Raji (cell line): ENCODE results near the gene CEP164.
A peak's percentile ranks its signal among the peaks of the same experiment; 100 is the strongest.

Experiments
- POLR2A ChIP-seq: IDR thresholded peaks from 2 replicates; pipeline ENCODE4 v1.6.1; 2011; ENCODE audit warnings: low read depth, low read length, control low read depth; ENCODE audit not compliant: insufficient read depth

The CEP164 gene

GRCh38 chr11:117327567-117328374 is at the start of gene CEP164:
Gene CEP164, plus strand, starts transcription at chr11:117327854. Its CDS starts 10,733 bp downstream, at chr11:117338587.
- peak; percentile 77 for TF ChIP-seq POLR2A

- no peak for TF ChIP-seq POLR2A
These were observed 49.3 kb upstream of the CEP164 start for GRCh38 chr11:117278347-117278746.

- TF ChIP-seq POLR2A: no peak
These were observed 47.8 kb upstream of the CEP164 start for GRCh38 chr11:117279711-117280376.

- no peak for TF ChIP-seq POLR2A
These were observed 46.5 kb upstream of the CEP164 start for GRCh38 chr11:117281159-117281558.

GRCh38 chr11:117281869-117282268 is 45.8 kb upstream of the CEP164 start:
- no peak for TF ChIP-seq POLR2A

- no peak for TF ChIP-seq POLR2A
These were observed 44.7 kb upstream of the CEP164 start for GRCh38 chr11:117282956-117283355.

- TF ChIP-seq POLR2A: no peak
These were observed 43.6 kb upstream of the CEP164 start for GRCh38 chr11:117284053-117284452.

GRCh38 chr11:117286588-117286987 is 41.1 kb upstream of the CEP164 start:
- no peak for TF ChIP-seq POLR2A

- TF ChIP-seq POLR2A: no peak
These were observed 40.0 kb upstream of the CEP164 start for GRCh38 chr11:117287668-117288067.

- TF ChIP-seq POLR2A: no peak
These were observed 37.9 kb upstream of the CEP164 start for GRCh38 chr11:117289795-117290194.

GRCh38 chr11:117290809-117291396 is 36.8 kb upstream of the CEP164 start, which contains the start of gene BACE1-AS:
Gene BACE1-AS, plus strand, starts transcription at chr11:117291346.
- TF ChIP-seq POLR2A: no peak

GRCh38 chr11:117292616-117293015 is 35.0 kb upstream of the CEP164 start:
- no peak for TF ChIP-seq POLR2A

GRCh38 chr11:117295438-117296137 is 32.1 kb upstream of the CEP164 start:
- no peak for TF ChIP-seq POLR2A

- no peak for TF ChIP-seq POLR2A
These were observed 30.8 kb upstream of the CEP164 start for GRCh38 chr11:117296881-117297280.

GRCh38 chr11:117298195-117298594 is 29.5 kb upstream of the CEP164 start:
- TF ChIP-seq POLR2A: no peak

GRCh38 chr11:117299351-117300282 is 28.0 kb upstream of the CEP164 start:
- no peak for TF ChIP-seq POLR2A
